DOHH2 (cell line): Measurements from ENCODE around the gene USP8.

ENCODE experiments used
- EZH2phosphoT487 ChIP-seq: fragments of 200-600 bp; sonication (generic); IDR thresholded peaks from 2 replicates; pipeline ENCODE4 v1.6.1; 2017; ENCODE audit warnings: borderline replicate concordance, mild to moderate bottlenecking, antibody characterized with exemption, low read length, moderate library complexity, mixed read lengths
- TF ChIP-seq, protein P1 (sequence below): fragments of 200-600 bp; sonication (generic); IDR thresholded peaks from one replicate; pipeline ENCODE4 v1.5.1; 2014; ENCODE audit warnings: antibody characterized with exemption, mild to moderate bottlenecking, low read depth, low read length; ENCODE audit not compliant: poor library complexity, severe bottlenecking

DNA sequence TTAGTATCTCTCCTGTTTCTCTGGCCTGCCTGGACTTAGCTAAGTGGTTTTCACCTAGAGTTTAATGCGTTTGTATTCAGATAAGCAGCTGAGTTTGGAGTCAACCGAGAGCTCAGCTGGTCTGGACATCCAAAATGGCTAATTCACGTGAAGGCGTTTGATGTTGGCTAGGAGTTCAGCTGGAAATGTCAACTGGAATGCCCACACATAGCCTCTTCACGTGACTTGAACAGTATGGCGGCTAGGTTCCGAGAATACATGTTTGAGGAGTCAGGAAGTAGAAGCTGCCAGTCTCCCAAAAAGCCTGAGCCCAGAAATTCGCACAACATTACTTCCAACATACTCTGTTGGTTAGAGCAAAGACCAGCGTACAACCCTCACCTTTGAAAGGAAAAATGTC lies 2.2 kb downstream of the USP8 start:
- TF ChIP-seq, protein P1, sequence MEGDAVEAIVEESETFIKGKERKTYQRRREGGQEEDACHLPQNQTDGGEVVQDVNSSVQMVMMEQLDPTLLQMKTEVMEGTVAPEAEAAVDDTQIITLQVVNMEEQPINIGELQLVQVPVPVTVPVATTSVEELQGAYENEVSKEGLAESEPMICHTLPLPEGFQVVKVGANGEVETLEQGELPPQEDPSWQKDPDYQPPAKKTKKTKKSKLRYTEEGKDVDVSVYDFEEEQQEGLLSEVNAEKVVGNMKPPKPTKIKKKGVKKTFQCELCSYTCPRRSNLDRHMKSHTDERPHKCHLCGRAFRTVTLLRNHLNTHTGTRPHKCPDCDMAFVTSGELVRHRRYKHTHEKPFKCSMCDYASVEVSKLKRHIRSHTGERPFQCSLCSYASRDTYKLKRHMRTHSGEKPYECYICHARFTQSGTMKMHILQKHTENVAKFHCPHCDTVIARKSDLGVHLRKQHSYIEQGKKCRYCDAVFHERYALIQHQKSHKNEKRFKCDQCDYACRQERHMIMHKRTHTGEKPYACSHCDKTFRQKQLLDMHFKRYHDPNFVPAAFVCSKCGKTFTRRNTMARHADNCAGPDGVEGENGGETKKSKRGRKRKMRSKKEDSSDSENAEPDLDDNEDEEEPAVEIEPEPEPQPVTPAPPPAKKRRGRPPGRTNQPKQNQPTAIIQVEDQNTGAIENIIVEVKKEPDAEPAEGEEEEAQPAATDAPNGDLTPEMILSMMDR: no peak
- no peak for TF ChIP-seq EZH2phosphoT487
